ENCODE results near the gene TBC1D22A.

DNA sequence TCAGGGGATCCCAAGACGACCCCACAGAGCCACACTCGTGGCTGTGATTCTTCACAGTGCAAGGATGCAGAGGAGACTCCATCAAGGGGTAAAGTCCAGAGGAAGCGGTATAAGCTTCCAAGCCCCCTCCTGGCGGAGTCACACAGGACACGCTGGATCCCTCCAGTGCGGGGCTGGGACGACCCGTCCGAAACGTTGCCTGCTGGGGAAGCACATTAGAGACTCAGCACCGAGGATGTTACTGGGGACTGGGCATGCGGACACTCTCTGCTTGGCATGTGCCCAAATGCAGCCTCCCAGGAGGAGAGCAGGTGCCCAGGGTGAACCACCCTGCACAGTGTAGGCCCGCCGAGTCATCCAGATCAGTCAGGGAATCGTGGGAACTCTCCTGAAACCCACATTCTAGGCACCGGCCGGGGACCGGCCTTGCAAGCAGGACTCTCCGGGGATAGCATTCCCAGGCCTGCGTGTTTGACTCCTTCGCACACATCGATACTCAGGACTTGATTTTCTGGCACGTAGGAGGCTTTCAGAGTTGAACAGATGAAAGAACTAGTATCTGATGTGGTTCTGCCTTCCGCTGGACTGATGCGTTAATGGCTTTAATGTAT lies 229.8 kb downstream of the TBC1D22A start:
- TF ChIP-seq, protein P1, sequence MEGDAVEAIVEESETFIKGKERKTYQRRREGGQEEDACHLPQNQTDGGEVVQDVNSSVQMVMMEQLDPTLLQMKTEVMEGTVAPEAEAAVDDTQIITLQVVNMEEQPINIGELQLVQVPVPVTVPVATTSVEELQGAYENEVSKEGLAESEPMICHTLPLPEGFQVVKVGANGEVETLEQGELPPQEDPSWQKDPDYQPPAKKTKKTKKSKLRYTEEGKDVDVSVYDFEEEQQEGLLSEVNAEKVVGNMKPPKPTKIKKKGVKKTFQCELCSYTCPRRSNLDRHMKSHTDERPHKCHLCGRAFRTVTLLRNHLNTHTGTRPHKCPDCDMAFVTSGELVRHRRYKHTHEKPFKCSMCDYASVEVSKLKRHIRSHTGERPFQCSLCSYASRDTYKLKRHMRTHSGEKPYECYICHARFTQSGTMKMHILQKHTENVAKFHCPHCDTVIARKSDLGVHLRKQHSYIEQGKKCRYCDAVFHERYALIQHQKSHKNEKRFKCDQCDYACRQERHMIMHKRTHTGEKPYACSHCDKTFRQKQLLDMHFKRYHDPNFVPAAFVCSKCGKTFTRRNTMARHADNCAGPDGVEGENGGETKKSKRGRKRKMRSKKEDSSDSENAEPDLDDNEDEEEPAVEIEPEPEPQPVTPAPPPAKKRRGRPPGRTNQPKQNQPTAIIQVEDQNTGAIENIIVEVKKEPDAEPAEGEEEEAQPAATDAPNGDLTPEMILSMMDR (IDR thresholded peaks at IDR 0.05; ENCODE audit: poor library complexity, severe bottlenecking) = no peak
- TF ChIP-seq EZH2 (IDR thresholded peaks at IDR 0.05; ENCODE audit: borderline replicate concordance, insufficient read depth, low read length, poor library complexity, severe bottlenecking) = no peak
